HepG2 (cell line): Measurements from ENCODE around the gene KRI1. TPM values are rescaled to one million over a fixed set of nuclear protein-coding genes. Genes with fewer than 3 reads are reported as not detected.

Source experiments
- CENPT ChIP-seq: sonication (generic); formaldehyde crosslinking; IDR thresholded peaks from 2 replicates; pipeline ENCODE4 v1.8.0; 2022; ENCODE audit warnings: low read depth, mild to moderate bottlenecking, moderate library complexity, missing genetic modification reagents
- DMAP1 ChIP-seq: IDR thresholded peaks from 2 replicates; pipeline ENCODE4 v1.6.1; 2016
- HOXA3 ChIP-seq: sonication (generic); formaldehyde crosslinking; IDR thresholded peaks from 2 replicates; pipeline ENCODE4 v1.5.0; 2020; ENCODE audit warnings: missing genetic modification reagents
- MAFF ChIP-seq: IDR thresholded peaks from 2 replicates; pipeline ENCODE4 v1.6.1; 2011; ENCODE audit warnings: low read depth, low read length, improper control_type of control experiment
- MIXL1 ChIP-seq: IDR thresholded peaks from 2 replicates; pipeline ENCODE4 v1.6.1; 2016
- NONO ChIP-seq, 2 experiments: fragments of 450-650 bp in 1 of 2; sonication (generic) in 1 of 2; formaldehyde crosslinking in 1 of 2; IDR thresholded peaks in 1 of 2; conservative IDR thresholded peaks in 1 of 2; 2 replicates each; pipeline versions ENCODE4 v1.6.1 to v1.8.0; 2017 to 2022; ENCODE audit warnings: mild to moderate bottlenecking in 1 of 2, missing genetic modification reagents in 1 of 2, moderate library complexity in 1 of 2
- RXRA ChIP-seq: sonication (generic); formaldehyde crosslinking; IDR thresholded peaks from 2 replicates; pipeline ENCODE4 v1.5.1; 2020; ENCODE audit warnings: missing genetic modification reagents
- SNAPC2 ChIP-seq: sonication (generic); formaldehyde crosslinking; IDR thresholded peaks from 2 replicates; pipeline ENCODE4 v1.8.1; 2022; ENCODE audit warnings: mild to moderate bottlenecking, missing genetic modification reagents
- STAT5B ChIP-seq: sonication (generic); formaldehyde crosslinking; IDR thresholded peaks from 2 replicates; pipeline ENCODE4 v1.4.0; 2020; ENCODE audit warnings: missing genetic modification reagents
- TEAD3 ChIP-seq: optimal IDR thresholded peaks from 2 replicates; pipeline ENCODE3; 2016; ENCODE audit warnings: borderline replicate concordance
- U2AF1 ChIP-seq: fragments of 200-400 bp; formaldehyde crosslinking; optimal IDR thresholded peaks from 2 replicates; pipeline ENCODE3; 2017; ENCODE audit warnings: mild to moderate bottlenecking, low read depth, low read length
- ZBTB25 ChIP-seq: IDR thresholded peaks from 2 replicates; pipeline ENCODE4 v1.6.1; 2018; ENCODE audit warnings: missing genetic modification reagents
- ZFYVE20 ChIP-seq: sonication (generic); formaldehyde crosslinking; IDR thresholded peaks from 2 replicates; pipeline ENCODE4 v1.8.0; 2023; ENCODE audit warnings: low read depth, mild to moderate bottlenecking, moderate library complexity, missing genetic modification reagents, borderline replicate concordance
- ZNF687 ChIP-seq: sonication (generic); formaldehyde crosslinking; IDR thresholded peaks from 2 replicates; pipeline ENCODE4 v1.5.1; 2020; ENCODE audit warnings: mild to moderate bottlenecking, missing genetic modification reagents, moderate library complexity
- ZNF768 ChIP-seq: sonication (generic); formaldehyde crosslinking; IDR thresholded peaks from 2 replicates; pipeline ENCODE4 v1.4.0; 2020; ENCODE audit warnings: missing genetic modification reagents
- ZNF782 ChIP-seq: sonication (generic); formaldehyde crosslinking; IDR thresholded peaks from 2 replicates; pipeline ENCODE4 v1.4.0; 2020; ENCODE audit warnings: missing genetic modification reagents, mild to moderate bottlenecking, borderline replicate concordance
- ZNF891 ChIP-seq: sonication (generic); formaldehyde crosslinking; IDR thresholded peaks from 2 replicates; pipeline ENCODE4 v1.5.0; 2020; ENCODE audit warnings: mild to moderate bottlenecking, missing genetic modification reagents
- polyA plus RNA-seq, 8 experiments: library from polyadenylated mRNA; depleted of rRNA in 3 of 8; stranded (reverse) in 7 of 8; unstranded in 1 of 8; fragments of >200 nt; fragmentation: Illumina TruSeq in 4 of 8; extraction: Trizol in 4 of 8; gene quantifications; 2 replicates each; pipeline versions ENCODE4 v1.2.1 to v1.2.3, GENCODE V29; 2011 to 2016; ENCODE audit warnings: low read depth in 4 of 8, missing spikeins in 1 of 8, mixed read lengths in 1 of 8; ENCODE audit not compliant: insufficient read depth in 1 of 8
- total RNA-seq, 5 experiments: library from RNA; depleted of rRNA; stranded (reverse); fragments of >200 nt; fragmentation: Illumina TruSeq; extraction: Trizol; gene quantifications; 2 replicates each; pipeline ENCODE4 v1.2.3, GENCODE V29; 2016; ENCODE audit warnings: low read depth in 1 of 5

The KRI1 gene
- total and polyA plus RNA-seq, 2 of the 13 experiments (the other 11 are each of a cell fraction or from before 2014, with no cell fraction given), result 9.1 to 11.7 TPM

GRCh38 chr19:10544753-10545251 is 21.0 kb downstream of the KRI1 start (continued):
- TF ChIP-seq SNAPC2 (CRISPR knock-in tag) (0 out of 2 replicates have a peak, but pooled peaks have one; percentile 49), ZNF768 (CRISPR knock-in tag) (0 out of 2 replicates have a peak, but pooled peaks have one; percentile 12), ZFYVE20 (CRISPR knock-in tag) (no peak), ZBTB25 (CRISPR knock-in tag) (no peak), ZNF782 (CRISPR knock-in tag) (no peak), NONO (IDR thresholded peaks at IDR 0.05) (no peak), NONO (CRISPR knock-in tag; conservative IDR thresholded peaks at IDR 0.05) (no peak), HOXA3 (CRISPR knock-in tag) (0 out of 2 replicates have a peak, but pooled peaks have one; percentile 26), U2AF1 (no peak), CENPT (no peak), STAT5B (no peak), MIXL1 (CRISPR knock-in tag) (no peak), ZNF687 (peak; percentile 56; the same call in 1 of the 2 replicates), TEAD3 (CRISPR knock-in tag) (peak; percentile 47), RXRA (CRISPR knock-in tag) (peak; percentile 34; the same call in 1 of the 2 replicates), MAFF (peak; percentile 46), ZNF891 (CRISPR knock-in tag) (no peak), DMAP1 (CRISPR knock-in tag) (peak; percentile 40; the same call in 1 of the 2 replicates)
